OCI-LY7 (cell line): ENCODE data around the gene BTNL2. TPM values are rescaled to one million over a fixed set of nuclear protein-coding genes. Genes with fewer than 3 reads are reported as not detected.

ENCODE experiments used
- BruUV-seq: library from RNA; stranded (reverse); fragments of 400-500 nt; replicated peaks from 2 replicates; lab custom pipeline; 2021; lab: Mats Ljungman, UMichigan
- CTCF ChIA-PET: fragments of 300-600 bp; sonication (Branson Sonifier 250); formaldehyde crosslinking; loops from one replicate; lab custom pipeline; 2022; ENCODE audit warnings: antibody characterized with exemption; ENCODE audit not compliant: unreplicated experiment; lab: Charles Lee
- POLR2A ChIA-PET: fragments of 300-600 bp; sonication (Branson Sonifier 250); formaldehyde crosslinking; loops from one replicate; lab custom pipeline; 2022; ENCODE audit warnings: antibody characterized with exemption; lab: Charles Lee
- DNase-seq: peaks from one replicate; pipeline ENCODE4 v3.0.0-alpha.2; 2015; ENCODE audit warnings: low spot score
- H2AFZ ChIP-seq: fragments of 200-600 bp; sonication (generic), shearing (Covaris generic); 2 replicates; pipeline ENCODE4 v1.6.1; 2014; ENCODE audit warnings: mild to moderate bottlenecking, antibody characterized with exemption, low read length, moderate library complexity
- H3K27ac ChIP-seq: fragments of 200-600 bp; sonication (generic); 2 replicates; pipeline ENCODE4 v1.5.1; 2014; ENCODE audit warnings: mixed run types, low read depth, mild to moderate bottlenecking, moderate library complexity, low read length, inconsistent platforms; ENCODE audit not compliant: poor library complexity, severe bottlenecking
- H3K36me3 ChIP-seq: fragments of 200-600 bp; sonication (generic); 2 replicates; pipeline ENCODE4 v1.6.1; 2014; ENCODE audit warnings: mild to moderate bottlenecking, antibody characterized with exemption, low read length, moderate library complexity, mixed read lengths; ENCODE audit not compliant: insufficient read depth
- H3K4me1 ChIP-seq: fragments of 200-600 bp; sonication (generic); 2 replicates; pipeline ENCODE4 v1.5.1; 2014; ENCODE audit warnings: mild to moderate bottlenecking, low read length; ENCODE audit not compliant: insufficient read depth, poor library complexity, severe bottlenecking
- H3K4me2 ChIP-seq: fragments of 200-600 bp; sonication (generic); 2 replicates; pipeline ENCODE4 v1.6.1; 2014; ENCODE audit warnings: mild to moderate bottlenecking, low read length
- H3K4me3 ChIP-seq: fragments of 200-600 bp; sonication (generic); 2 replicates; pipeline ENCODE4 v1.5.1; 2014; ENCODE audit warnings: mild to moderate bottlenecking, low read depth, low read length; ENCODE audit not compliant: poor library complexity, severe bottlenecking
- H3K79me2 ChIP-seq: fragments of 200-600 bp; sonication (generic); 2 replicates; pipeline ENCODE4 v1.6.1; 2016; ENCODE audit warnings: low read depth, mild to moderate bottlenecking, low read length, moderate library complexity, mixed read lengths; ENCODE audit not compliant: insufficient read depth
- H3K9me2 ChIP-seq: fragments of 200-600 bp; sonication (generic); 2 replicates; pipeline ENCODE4 v1.6.1; 2016; ENCODE audit warnings: mild to moderate bottlenecking, low read length, mixed read lengths; ENCODE audit not compliant: insufficient read depth
- H3K9me3 ChIP-seq: fragments of 200-600 bp; sonication (generic); 2 replicates; pipeline ENCODE4 v1.6.1; 2014; ENCODE audit warnings: mild to moderate bottlenecking, mixed run types, low read length, mixed read lengths
- H4K20me1 ChIP-seq: fragments of 200-600 bp; sonication (generic); 2 replicates; pipeline ENCODE4 v1.6.1; 2014; ENCODE audit warnings: mild to moderate bottlenecking, antibody characterized with exemption, low read length, moderate library complexity, mixed read lengths; ENCODE audit not compliant: insufficient read depth
- CTCF ChIP-seq: fragments of 200-600 bp; sonication (generic); conservative IDR thresholded peaks from 2 replicates; pipeline ENCODE4 v1.5.1; 2014; ENCODE audit warnings: mild to moderate bottlenecking, antibody characterized with exemption, low read length, moderate library complexity, mixed read lengths
- EZH2phosphoT487 ChIP-seq: fragments of 200-600 bp; sonication (generic); IDR thresholded peaks from 2 replicates; pipeline ENCODE4 v1.6.1; 2018; ENCODE audit warnings: low read depth, borderline replicate concordance, mild to moderate bottlenecking, mixed run types, antibody characterized with exemption, low read length, moderate library complexity, mixed read lengths
- intact Hi-C: fragments of 100-400 bp; cut with micrococcal nuclease; formaldehyde crosslinking; loops from one replicate; pipeline ENCODE4 v1.10.0; 2022; ENCODE audit not compliant: unreplicated experiment
- total RNA-seq, 2 experiments: library from RNA; depleted of rRNA in 1 of 2; stranded (reverse); fragments of >200 nt in 1 of 2; shearing (Covaris generic) in 1 of 2; gene quantifications; 2 replicates each; pipeline ENCODE4 v1.2.3, GENCODE V29; 2014 to 2022

Gene BTNL2
- total RNA-seq, 2 experiments from 2014 or later, result 3.1 to 4.9 TPM

DNA sequence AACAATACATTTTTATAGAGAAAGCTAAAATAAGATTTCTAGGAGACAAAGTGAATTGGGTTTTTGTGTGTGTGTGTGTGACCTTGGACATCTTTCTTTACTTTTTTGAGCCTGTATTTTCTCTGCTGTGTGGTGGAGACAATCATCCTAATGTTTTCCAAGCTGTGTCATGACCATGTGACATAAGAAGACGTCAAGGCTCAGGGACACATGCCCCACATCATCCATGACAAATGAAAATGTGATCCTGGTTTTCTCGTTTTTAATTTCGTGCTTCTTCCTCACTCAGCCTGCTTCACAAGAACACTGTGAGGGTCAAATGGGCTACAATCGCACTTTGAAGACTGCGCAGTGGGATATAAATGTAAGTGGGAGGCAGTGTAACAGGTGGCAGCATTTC, 3.9 kb upstream of the BTNL2 start:
- TF ChIP-seq CTCF, result no peak
- TF ChIP-seq EZH2phosphoT487, result no peak
- BruUV-seq, result no TSS peak
- H3K4me3 ChIP-seq, result no peak overlapping the region
- CTCF ChIA-PET, result no interaction called here
- H3K9me3 ChIP-seq, result no peaks in the 10 kb centered on the region
- intact Hi-C loops, result no loop called here
- no peaks in the 10 kb centered on the region for H3K9me2 ChIP-seq
- no peaks in the 10 kb centered on the region for H3K36me3 ChIP-seq
- no peaks in the 10 kb centered on the region for H3K79me2 ChIP-seq
- H3K27ac ChIP-seq, result no peak overlapping the region
- POLR2A ChIA-PET, result no interaction called here
- H2AFZ ChIP-seq, result no peak overlapping the region
- DNase-seq, result no peak
- H4K20me1 ChIP-seq, result no peaks in the 10 kb centered on the region
- H3K4me2 ChIP-seq, result no peak overlapping the region
- H3K4me1 ChIP-seq, result peaks cover 9% of the 10 kb centered on the region

DNA sequence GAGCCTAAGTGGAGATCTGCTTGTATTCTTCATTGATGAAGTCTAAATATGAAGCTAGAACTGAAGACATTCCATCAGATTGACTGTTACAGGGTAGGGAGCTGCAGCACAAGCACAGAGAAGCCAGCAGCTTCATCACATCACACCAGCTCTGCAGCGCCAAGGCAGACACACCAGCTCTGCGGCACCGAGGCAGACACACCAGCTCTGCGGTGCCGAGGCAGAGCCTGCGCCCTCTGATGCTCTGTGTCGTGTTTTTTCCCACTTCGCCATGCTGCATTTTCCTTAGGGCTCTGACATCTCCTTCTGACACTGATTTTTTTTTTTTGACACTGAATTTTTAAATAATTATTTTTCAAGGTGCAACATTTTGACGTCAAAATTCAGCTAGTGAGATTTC, 784 bp downstream of the BTNL2 start:
- DNase-seq, result no peak
- intact Hi-C loops, result no loop called here
- no peaks in the 10 kb centered on the region for H3K79me2 ChIP-seq
- no peak overlapping the region for H3K4me3 ChIP-seq
- no peak overlapping the region for H3K4me2 ChIP-seq
- peaks cover 15% of the 10 kb centered on the region for H3K4me1 ChIP-seq
- CTCF ChIA-PET, result interaction anchor here (0.5 kb wide), 1 partner anchor 203 kb away, joined by 4 read pairs; no protein-coding TSS in a partner anchor
- H2AFZ ChIP-seq, result no peak overlapping the region
- H3K36me3 ChIP-seq, result no peaks in the 10 kb centered on the region
- no peaks in the 10 kb centered on the region for H3K9me3 ChIP-seq
- H3K9me2 ChIP-seq, result no peaks in the 10 kb centered on the region
- no TSS peak for BruUV-seq
- TF ChIP-seq CTCF (no peak), EZH2phosphoT487 (no peak)
- POLR2A ChIA-PET, result interaction anchor here (0.6 to 1.2 kb wide), 3 partner anchors 297 to 462 kb away, joined by 3 to 5 read pairs (median 3); no protein-coding TSS in a partner anchor
- H4K20me1 ChIP-seq, result no peaks in the 10 kb centered on the region
- H3K27ac ChIP-seq, result no peak overlapping the region

DNA sequence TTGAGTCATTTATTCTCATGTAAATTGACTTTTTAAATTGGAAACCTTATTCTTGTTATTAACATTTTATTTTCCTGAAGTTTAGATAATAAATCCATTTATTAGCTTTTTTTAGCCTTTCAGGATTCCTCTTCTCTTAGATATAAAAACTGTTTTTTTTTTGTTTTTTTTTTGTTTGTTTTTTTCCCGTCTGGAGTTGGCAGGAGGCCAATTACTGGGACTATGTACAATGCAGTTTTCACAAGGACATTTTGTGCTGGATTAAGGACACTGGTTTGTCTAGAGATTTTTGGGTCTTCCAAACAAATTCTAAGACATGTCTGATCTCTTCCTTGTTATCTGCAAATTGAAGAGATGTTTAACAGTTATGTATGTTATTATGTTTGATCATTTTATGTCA, 1.3 kb downstream of the BTNL2 start:
- Histone ChIP-seq H3K4me2 (no peak overlapping the region), H3K9me3 (no peaks in the 10 kb centered on the region), H3K36me3 (no peaks in the 10 kb centered on the region), H3K4me3 (no peak overlapping the region), H3K79me2 (no peaks in the 10 kb centered on the region), H2AFZ (no peak overlapping the region), H3K4me1 (peaks cover 16% of the 10 kb centered on the region), H4K20me1 (no peaks in the 10 kb centered on the region), H3K9me2 (no peaks in the 10 kb centered on the region), H3K27ac (no peak overlapping the region)
- POLR2A ChIA-PET, result no interaction called here
- intact Hi-C loops, result no loop called here
- no peak for DNase-seq
- BruUV-seq, result no TSS peak
- CTCF ChIA-PET, result no interaction called here
- TF ChIP-seq EZH2phosphoT487, result no peak
- no peak for TF ChIP-seq CTCF
